Right ventricle myocardium superior (tissue), 1 donor: Measurements from ENCODE around the gene GALNT9. TPM values are rescaled to one million over a fixed set of nuclear protein-coding genes. Genes with fewer than 3 reads are reported as not detected.
A peak's percentile ranks its signal among the peaks of the same experiment; 100 is the strongest.
"Not testable (repeated sequence)": the region's sequence is repeated elsewhere in the genome, so short reads cannot be mapped to it uniquely, and the experiment has no call there.

Experiments
- ATAC-seq: fragments of 200-7000 bp; cut with Tn5 transposase; one replicate; pipeline ENCODE4 v1.9.1; 2020; ENCODE audit warnings: mild to moderate bottlenecking; ENCODE audit not compliant: poor library complexity
- DNase-seq: peaks from one replicate; pipeline ENCODE4 v3.0.0-alpha.2; 2020
- intact Hi-C: fragments of 100-400 bp; cut with DNase I; formaldehyde crosslinking; loops from one replicate; pipeline ENCODE4 v1.11.2; 2022
- total RNA-seq: library from RNA; stranded (reverse); fragmentation: NEBNext Ultra II Directional; extraction: Animal tissue kit (Norgen Biotek cat#: 25700); gene quantifications from one replicate; pipeline ENCODE4 v1.2.1, GENCODE V29; 2021
- donor health status: DM: no; HTN: yes; CAD: no; lungs with severe emphysema.

The GALNT9 gene
- total RNA-seq, 1 donor from 2014 or later, result not detected

- intact Hi-C loops, result no loop called here
- DNase-seq (peak; percentile 22), ATAC-seq (no peak)
Observed at GRCh38 chr12:132305991-132306884, 23.2 kb downstream of the GALNT9 start.

- DNase-seq (peak; percentile 17), ATAC-seq (no peak)
- intact Hi-C loops, result no loop called here
Observed at GRCh38 chr12:132305560-132305966, 23.8 kb downstream of the GALNT9 start.

DNA sequence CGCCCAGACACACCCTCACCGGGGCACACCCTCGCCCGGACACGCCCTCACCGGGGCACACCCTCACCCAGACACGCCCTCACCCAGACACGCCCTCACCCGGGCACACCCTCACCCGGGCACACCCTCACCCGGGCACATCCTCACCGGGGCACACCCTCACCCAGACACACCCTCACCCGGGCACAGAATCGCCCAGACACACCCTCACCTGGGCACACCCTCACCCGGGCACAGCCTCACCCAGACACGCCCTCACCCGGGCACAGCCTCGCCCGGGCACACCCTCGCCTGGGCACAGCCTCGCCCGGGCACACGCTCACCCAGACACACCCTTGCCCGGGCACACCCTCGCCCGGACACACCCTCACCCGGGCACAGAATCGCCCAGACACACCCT is 24.5 kb downstream of the GALNT9 start:
- DNase-seq, result peak; percentile 13
- intact Hi-C loops, ATAC-seq: not testable (repeated sequence)

DNA sequence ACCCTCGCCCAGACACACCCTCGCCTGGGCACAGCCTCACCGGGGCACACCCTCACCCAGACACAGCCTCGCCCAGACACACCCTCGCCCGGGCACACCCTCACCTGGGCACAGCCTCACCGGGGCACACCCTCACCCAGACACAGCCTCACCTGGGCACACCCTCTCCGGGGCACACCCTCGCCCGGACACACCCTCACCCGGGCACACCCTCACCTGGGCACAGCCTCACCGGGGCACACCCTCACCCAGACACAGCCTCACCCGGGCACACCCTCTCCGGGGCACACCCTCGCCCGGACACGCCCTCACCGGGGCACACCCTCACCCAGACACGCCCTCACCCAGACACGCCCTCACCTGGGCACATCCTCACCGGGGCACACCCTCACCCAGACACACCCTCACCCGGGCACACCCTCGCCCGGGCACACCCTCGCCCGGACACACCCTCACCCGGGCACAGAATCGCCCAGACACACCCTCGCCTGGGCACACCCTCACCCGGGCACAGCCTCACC is 25.5 kb downstream of the GALNT9 start:
- DNase-seq, intact Hi-C loops, ATAC-seq: not testable (repeated sequence)

DNA sequence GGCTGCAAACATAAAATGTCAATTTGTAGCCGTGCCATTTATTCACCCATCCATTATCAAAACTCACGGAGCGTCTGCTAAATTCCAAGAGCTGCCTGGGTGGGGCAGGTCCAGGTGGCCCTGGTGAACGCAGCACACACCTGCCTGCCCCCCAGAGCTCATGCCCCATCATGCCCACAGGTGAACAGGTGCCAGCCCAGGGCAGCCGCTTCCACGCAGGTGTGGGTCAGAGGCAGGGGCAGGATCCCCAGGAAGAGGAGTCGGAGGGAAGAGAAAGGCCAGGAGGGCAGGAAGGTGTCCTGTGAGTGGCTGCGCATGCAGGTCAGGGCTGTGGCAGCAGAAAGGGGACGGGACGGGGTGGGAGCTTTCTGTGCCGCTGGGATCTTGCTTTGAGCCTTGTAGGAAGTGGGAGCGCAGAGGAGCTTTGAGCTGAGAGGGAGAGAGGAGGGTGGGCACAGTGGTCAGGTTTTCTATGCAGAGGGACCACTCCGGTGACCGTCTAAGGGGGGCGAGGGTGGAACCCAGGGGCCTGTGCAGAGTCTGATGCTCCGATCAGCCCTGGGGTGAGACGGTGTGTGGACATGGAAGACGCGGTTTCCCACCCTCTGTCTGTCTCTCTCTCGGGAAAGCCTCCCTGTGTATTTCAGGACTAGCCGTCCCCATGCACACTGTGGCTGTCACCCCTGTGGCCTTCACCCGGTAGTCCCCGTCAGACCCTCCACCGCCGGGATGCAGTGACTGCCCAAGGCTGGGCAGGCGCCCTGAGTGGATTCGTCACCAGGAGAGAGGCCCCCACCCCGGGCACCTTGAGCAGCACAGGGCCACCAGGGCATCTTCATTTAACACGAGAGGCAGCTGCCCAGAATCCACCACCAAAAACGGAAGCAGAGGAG is 26.7 kb downstream of the GALNT9 start:
- ATAC-seq, result no peak
- DNase-seq, result peak; percentile 26
- intact Hi-C loops, result no loop called here

DNA sequence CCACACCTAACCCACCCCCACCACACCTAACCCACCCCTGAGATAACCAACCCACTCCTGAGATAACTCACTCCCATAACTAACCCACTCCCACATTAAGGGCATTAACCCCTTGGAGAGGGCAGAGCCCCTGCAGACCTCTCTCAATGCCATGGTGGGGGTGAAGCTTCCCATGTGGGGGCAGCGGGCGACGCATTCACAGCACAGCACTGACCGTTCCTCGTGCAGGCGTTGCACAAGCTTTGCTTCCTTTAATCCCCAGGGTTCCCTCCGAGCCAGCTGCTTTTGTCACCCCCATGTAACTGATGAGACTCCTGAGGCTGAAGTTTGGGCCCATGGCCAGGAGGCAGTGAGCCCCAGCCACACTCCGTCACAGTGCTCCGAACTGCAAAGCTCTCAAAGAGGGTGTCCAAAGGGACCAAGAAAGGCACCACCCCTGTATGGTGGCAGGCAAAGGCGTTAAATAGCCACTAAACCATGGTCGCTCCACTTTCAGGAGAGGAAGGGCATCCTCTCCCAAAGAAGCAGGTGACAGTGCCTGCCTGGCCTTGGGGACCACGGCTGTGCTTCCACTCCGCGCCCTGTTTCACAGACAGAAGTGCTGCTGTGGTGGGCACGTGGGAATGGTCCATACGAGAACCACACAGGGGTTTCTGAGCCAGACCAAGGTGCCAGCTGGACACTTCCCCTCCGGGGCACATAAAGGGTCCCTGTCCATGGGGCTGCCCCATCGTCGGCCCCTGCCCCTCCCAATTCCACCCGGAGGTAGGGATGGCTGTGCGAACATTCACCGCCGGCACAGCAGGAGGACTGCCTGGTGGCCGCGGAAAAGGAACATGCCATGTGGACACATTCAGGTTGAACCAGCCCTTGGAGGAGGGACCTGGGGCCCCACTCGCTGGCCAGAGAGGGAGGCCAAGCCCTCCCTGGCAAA is 28.3 kb downstream of the GALNT9 start:
- intact Hi-C loops, result no loop called here
- ATAC-seq (no peak), DNase-seq (peak; percentile 39)

DNA sequence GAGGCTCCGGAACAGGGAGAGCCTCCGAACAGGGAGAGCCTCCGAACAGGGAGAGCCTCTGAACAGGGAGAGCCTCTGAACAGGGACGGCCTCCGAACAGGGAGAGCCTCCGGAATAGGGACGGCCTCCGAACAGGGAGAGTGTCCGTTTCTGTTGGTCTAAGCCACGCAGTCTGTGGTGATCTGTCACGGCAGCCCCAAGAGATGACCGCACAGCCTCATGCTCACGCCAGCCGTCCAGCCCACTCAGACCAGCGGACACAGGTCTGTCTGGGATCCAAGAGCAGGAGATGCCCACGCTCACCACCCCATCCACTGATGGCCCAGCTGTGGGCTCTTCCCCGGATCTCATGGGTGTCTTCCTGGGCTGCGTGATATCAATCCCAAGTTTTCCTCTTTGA is 33.3 kb downstream of the GALNT9 start:
- DNase-seq, result no peak
- ATAC-seq, result no peak

GRCh38 chr12:132295561-132295960 is 33.8 kb downstream of the GALNT9 start:
- ATAC-seq, intact Hi-C loops: not testable (repeated sequence)
- DNase-seq, result peak; percentile 31

More for the DNA sequence above, 33.3 kb downstream of the GALNT9 start:
- intact Hi-C loops, result no loop called here

GRCh38 chr12:132295101-132295526 is 34.3 kb downstream of the GALNT9 start:
- intact Hi-C loops, result no loop called here
- ATAC-seq (no peak), DNase-seq (no peak)

DNA sequence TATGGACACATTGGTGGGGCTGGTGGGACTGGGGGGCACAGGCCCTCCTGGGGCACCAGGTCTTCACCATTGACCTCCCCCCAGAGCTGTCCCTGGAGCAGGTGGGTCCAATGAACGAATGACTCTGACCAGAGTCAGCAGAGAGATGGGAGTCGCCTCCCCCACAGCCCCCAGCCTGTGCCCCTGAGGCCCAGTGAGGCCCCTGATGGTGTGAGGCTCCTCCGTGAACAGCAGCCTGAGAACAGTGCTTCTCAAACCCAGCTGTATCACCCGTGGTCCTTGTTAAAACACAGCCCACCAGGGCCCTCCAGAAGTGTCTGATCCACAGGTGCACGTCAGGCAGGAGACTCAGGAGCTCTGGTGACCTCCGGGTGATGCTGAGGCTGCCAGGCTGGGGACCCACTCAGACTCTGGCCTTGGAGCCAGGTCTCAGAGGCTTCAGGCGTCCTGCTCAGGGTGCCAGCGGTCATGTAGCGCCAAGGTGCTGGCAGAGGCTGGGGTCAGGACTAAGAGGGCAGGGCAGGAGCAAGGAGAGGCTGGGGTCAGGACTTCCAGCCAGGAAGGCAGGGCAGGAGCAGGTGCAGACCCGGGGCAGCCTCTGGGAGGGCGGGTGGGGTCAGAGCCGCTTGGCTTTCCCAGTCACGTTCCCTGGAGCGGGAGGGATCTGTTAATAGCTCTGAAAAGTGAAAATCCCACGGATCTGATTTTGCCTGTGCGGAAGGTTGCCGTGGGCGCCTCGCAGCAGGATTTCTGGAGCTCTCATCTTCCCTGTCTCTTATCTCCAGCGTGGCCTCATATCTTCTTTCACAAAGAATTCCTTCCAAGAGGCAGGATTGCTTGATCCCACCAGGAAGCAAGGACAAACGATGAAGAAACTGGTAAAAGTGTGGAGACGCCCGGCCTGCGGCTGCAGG is 35.0 kb downstream of the GALNT9 start:
- intact Hi-C loops, result no loop called here
- DNase-seq (peak; percentile 26), ATAC-seq (no peak)

DNA sequence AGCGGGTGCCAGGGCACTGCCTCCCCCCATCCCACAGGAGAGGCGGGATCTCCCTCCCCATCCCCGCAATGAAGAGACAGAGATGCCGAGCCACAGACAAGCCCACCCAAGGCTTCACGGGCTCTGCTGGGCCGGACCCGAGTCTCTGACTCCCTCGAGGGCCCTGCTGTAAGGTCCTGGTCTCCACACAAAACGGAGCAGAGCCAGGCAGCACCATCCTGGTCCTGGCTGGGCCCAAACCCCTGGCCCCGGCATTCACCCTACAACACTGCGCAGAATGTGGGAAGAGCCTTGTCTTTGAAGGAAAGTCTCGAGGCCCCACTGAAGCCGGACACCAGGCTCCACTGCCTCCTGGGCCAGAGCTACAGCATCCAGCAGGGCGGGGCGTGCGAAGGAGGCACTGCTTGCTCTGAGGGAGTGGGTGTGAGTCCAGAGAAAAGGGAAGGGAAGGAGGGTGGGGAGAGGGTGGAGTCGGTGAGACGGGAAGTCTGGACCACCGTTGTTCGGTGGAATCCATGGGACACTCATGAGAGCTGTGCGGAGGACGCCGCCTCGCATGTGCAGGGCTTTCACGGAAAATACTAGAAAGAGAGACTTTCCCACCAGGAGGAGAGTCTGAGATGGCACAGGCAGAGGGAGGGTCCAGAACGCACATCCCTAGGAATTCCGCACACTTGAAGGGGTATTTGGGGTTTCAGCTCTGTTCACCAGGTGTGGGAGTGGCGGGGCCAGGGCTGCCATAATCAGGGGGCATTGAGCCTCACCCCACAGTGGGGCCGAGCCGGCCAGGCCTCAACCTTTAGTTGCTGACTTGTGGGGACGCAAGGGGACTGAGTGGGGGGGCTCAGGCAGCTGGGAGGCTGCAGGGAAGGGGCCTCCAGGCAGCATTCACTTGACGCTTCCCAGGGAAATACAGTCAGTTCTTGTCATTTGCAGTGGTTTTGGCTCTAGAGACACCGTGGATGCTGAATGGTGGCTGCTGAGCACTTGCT is 36.8 kb downstream of the GALNT9 start:
- DNase-seq, result peak; percentile 29
- no peak for ATAC-seq

GRCh38 chr12:132291402-132292175 is 37.8 kb downstream of the GALNT9 start:
- ATAC-seq (no peak), DNase-seq (no peak)
- intact Hi-C loops, result no loop called here

More for the DNA sequence above, 36.8 kb downstream of the GALNT9 start:
- intact Hi-C loops, result no loop called here

DNA sequence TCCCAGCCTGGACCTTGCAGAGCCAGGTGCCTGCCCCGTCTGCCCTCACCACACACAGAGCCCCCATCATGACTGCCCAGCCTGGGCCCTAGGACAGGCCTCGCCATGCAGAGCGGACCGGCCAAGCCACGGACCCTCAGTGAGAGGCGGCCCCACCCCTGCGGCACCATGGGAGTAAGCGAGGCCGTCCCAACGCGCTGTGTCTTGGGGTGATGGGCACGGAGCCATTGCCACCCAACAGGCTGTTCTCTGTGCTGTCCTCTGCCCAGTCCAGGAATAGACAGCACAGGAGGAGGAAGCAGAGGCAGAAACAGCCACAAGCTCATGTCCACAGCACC is 39.2 kb downstream of the GALNT9 start:
- DNase-seq (peak; percentile 30), ATAC-seq (no peak)

DNA sequence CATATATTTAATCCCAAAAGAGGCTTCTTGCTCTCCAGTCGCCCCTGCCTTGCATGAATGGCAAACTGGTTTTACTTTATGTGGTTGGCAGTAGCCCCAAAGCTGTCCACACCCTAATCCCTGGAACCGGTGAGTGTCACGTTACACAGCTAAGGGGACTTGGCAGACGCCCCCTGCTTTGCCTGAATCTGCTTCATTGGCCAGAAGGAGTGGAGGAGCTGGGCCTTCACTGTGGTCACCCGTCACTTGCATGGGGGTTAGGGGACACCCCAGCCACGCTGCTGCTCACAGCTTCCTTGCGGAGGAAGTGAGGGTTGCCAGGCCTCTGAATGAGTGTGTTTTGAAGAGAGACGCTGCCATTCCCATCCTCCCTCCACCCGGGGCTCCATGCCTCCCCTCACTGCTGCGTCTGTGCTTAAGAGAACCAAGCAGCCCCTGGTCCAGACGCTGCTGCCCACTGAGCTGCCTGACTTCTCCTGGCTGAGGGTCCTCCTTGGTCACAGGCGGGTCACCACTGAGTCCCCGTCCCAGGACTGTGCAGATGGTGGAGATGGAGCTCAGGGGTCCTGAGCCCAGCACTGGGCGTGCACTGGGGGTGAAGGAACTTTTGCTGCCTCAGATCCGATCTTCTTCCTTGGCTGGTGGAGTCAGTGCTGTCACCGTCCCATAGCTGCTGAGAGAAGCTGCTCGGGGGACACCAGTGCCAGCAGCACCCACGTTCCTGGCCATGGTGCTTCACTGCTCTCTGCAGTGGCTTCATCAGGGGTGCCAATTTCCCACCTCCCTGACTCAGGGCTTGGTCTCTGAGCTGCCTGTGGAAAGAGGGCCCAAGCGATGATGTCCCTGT is 39.8 kb downstream of the GALNT9 start:
- intact Hi-C loops, result no loop called here
- DNase-seq (no peak), ATAC-seq (no peak)

More for the DNA sequence above, 39.2 kb downstream of the GALNT9 start:
- intact Hi-C loops, result no loop called here
